T-helper 1 cell treated with Interleukin-12 subunit alpha and Interleukin-12 subunit beta and Interleukin-4 antibody, amounts not matched to agents 30 μg/mL and 1 μg/mL, for 36 hours (primary cell): ENCODE data around the gene STX10.

Experiments used
- H3K27ac Mint-ChIP-seq: one replicate; pipeline ENCODE4 v1.8.0; 2021; ENCODE audit warnings: mild to moderate bottlenecking, mixed read lengths
- H3K27me3 Mint-ChIP-seq: one replicate; pipeline ENCODE4 v1.8.0; 2021; ENCODE audit warnings: low read depth, mixed read lengths
- H3K36me3 Mint-ChIP-seq: one replicate; pipeline ENCODE4 v1.8.0; 2021; ENCODE audit warnings: low read depth, mixed read lengths
- H3K4me1 Mint-ChIP-seq: one replicate; pipeline ENCODE4 v1.8.0; 2021; ENCODE audit warnings: low read depth, mixed read lengths
- H3K4me3 Mint-ChIP-seq: one replicate; pipeline ENCODE4 v1.8.0; 2021; ENCODE audit warnings: mild to moderate bottlenecking, moderate library complexity, mixed read lengths
- H3K9me3 Mint-ChIP-seq: one replicate; pipeline ENCODE4 v1.8.0; 2021; ENCODE audit warnings: mixed read lengths

Gene STX10

GRCh38 chr19:13122275-13122878 lies 27.8 kb downstream of the STX10 start:
- Mint-ChIP-seq H3K27me3 (no peaks in the 10 kb centered on the region), H3K4me3 (no peak overlapping the region), H3K36me3 (peaks cover 1% of the 10 kb centered on the region), H3K9me3 (no peaks in the 10 kb centered on the region), H3K4me1 (peaks cover 27% of the 10 kb centered on the region), H3K27ac (peak overlapping the region; percentile 2)

- no peaks in the 10 kb centered on the region for H3K27me3 Mint-ChIP-seq
- no peak overlapping the region for H3K27ac Mint-ChIP-seq
- H3K4me3 Mint-ChIP-seq, result no peak overlapping the region
- no peaks in the 10 kb centered on the region for H3K9me3 Mint-ChIP-seq
- H3K36me3 Mint-ChIP-seq, result peaks cover 1% of the 10 kb centered on the region
- peaks cover 27% of the 10 kb centered on the region for H3K4me1 Mint-ChIP-seq
These were observed 28.5 kb downstream of the STX10 start for GRCh38 chr19:13121551-13122274.

DNA sequence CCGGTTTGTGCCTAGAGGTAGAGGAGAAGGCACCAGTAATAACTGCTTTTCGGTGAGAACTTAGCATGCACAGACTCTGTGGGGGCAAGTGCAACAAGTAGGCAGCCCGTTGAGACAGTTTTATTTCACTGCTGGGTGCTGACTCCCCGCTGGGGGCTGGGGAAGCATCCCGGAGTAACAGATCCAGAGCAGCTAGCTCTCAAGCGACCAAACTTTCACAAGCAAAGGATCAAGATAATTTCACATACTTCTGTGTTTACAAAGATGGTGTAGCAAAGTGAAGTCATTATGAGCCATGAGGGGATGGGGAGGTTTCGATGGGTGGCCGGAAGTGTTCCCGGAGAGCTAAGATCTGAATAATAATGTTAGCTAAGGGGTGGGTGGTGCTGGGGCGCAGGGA lies 29.4 kb downstream of the STX10 start:
- Mint-ChIP-seq H3K27ac (no peak overlapping the region), H3K4me1 (peaks cover 30% of the 10 kb centered on the region), H3K4me3 (no peak overlapping the region), H3K27me3 (no peaks in the 10 kb centered on the region), H3K9me3 (no peaks in the 10 kb centered on the region), H3K36me3 (peaks cover 1% of the 10 kb centered on the region)

DNA sequence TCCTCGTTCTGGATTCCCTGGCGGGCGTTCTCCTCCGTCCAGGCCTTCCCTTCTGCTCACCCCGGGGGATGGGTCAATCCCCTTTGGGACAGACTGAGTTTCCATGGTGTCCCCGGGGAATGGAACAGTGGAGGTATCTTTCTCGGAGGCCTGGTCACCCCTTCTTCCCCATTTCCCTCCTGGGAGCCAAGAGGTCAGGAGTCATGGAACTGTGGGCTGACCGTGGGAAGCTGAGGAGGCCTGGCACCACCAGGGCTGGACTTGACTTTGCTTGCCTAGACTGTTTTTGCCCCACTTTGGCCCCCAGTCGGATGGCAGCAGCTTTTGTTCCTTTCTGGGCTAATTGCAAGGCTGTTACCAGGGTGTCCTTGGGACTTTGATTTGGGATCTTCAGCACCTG lies 30.1 kb downstream of the STX10 start:
- peaks cover 3% of the 10 kb centered on the region for H3K36me3 Mint-ChIP-seq
- H3K27ac Mint-ChIP-seq, result no peak overlapping the region

GRCh38 chr19:13119627-13120026 lies 30.5 kb downstream of the STX10 start:
- H3K27me3 Mint-ChIP-seq, result no peaks in the 10 kb centered on the region
- H3K27ac Mint-ChIP-seq, result peak overlapping the region; percentile 42
- peaks cover 3% of the 10 kb centered on the region for H3K36me3 Mint-ChIP-seq
- no peaks in the 10 kb centered on the region for H3K9me3 Mint-ChIP-seq
- H3K4me1 Mint-ChIP-seq, result peaks cover 34% of the 10 kb centered on the region
- H3K4me3 Mint-ChIP-seq, result peak overlapping the region; percentile 83

More for the DNA sequence above, 30.1 kb downstream of the STX10 start:
- Mint-ChIP-seq H3K4me1 (peaks cover 34% of the 10 kb centered on the region), H3K27me3 (no peaks in the 10 kb centered on the region), H3K4me3 (peak overlapping the region; percentile 46), H3K9me3 (no peaks in the 10 kb centered on the region)

DNA sequence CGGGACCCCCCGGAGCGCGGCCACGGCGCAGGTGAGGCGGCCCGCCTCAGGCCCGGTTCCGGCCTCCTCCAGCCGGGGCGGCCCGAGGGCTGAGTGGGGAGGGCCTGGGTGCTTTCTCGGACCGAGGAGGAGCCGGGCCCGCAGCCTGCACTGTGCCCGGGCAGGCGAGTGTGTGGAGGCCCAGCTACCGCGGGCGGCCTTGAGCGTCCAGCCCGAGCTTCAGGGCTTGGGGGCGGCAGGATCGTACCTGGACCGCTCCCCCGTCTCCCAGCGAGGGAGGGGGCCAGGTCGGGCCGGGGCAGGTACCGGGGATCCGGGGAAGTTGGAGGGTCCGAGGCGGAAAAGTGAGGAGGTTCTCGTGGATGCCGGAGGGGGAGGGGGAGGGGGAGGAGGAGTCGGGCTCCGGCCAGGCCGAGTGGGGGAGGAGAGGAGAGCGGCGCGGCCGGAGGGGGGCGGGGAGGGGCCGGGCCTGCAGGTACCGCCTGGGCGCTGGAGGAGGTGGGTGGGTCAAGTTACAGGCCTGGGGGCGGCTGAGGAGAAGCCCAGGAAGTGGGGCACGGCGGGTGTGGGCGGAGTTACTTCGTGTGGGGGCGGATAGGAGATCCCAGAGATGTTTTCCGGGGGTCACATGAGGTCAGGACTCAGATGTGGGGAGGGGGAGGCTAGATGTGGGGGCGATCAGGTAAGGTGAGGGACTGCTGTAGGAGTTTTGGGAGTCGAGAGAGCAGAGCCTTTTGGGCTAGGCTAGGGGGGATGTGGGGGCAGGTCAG lies 31.6 kb downstream of the STX10 start:
- Mint-ChIP-seq H3K27ac (peak overlapping the region; percentile 69), H3K4me3 (peak overlapping the region; percentile 83), H3K9me3 (no peaks in the 10 kb centered on the region), H3K27me3 (no peaks in the 10 kb centered on the region), H3K4me1 (peaks cover 34% of the 10 kb centered on the region), H3K36me3 (peaks cover 3% of the 10 kb centered on the region)

DNA sequence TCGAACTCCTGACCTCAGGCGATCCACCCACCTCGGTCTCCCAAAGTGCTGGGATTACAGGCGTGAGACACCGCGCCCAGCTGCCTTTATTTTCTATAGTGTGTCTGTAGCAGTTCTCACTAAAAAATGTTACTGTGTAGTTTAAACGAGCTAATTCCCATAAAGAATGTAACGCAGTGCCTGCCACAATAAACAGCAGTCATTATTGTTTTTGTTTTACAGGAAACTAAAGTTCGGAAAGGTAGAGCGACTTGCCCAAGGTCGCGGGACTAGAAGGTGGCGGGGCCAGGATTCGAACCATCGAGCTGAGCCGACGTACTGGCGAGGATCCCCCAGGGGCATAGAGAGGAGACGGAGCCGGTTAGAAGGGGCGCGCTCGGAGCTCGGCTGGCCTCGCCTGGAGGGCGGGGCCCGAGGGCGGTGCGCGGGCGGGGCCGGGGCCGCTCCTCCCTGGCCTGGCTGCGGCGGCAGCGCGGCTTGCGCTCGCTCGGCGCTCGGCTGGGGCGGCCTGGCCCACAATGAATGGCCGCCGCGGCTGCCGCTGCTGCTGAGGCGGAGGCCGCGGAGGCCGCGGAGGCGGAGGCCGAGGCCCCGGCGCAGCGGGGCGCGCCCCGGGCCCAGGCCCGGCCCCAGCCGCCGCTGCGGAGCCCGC lies 32.3 kb downstream of the STX10 start, which contains the start of gene NACC1:
Gene NACC1 (plus strand): TSS at position 493 of the 652 bp plus-strand sequence. CDS start 16,944 bp downstream, outside the sequence.
- Mint-ChIP-seq H3K36me3 (peaks cover 2% of the 10 kb centered on the region), H3K4me1 (peaks cover 32% of the 10 kb centered on the region), H3K27me3 (no peaks in the 10 kb centered on the region), H3K27ac (peak within 1 kb of the TSS; percentile 96), H3K9me3 (no peaks in the 10 kb centered on the region), H3K4me3 (peak within 1 kb of the TSS; percentile 97)

DNA sequence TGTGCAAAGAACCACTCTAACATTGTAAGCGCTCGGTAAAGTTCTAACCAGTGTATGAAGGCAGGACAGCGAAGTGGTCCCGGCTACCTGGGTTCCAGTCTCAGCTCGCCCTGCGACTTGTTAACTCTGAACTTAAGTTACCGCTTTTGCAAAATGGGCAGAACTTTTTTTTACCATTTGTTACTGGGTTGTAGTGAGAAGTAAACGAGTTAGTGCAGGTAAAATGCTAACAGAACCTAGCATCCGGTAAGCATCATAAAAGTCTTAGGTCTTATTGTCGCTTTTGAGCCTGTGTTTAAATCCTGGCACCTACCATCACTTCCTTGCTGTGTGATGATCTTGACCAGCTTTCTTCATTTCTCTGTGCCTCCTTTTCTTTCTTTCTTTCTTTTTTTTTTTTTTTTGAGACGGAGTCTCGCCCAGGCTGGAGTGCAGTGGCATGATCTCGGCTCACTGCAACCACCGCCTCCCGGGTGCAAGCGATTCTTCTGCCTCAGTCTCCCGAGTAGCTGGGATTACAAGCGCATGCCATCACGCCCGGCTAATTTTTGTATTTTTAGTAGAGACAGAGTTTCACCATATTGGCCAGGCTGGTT lies 32.9 kb downstream of the STX10 start:
- peaks cover 2% of the 10 kb centered on the region for H3K36me3 Mint-ChIP-seq
- H3K27ac Mint-ChIP-seq, result peak overlapping the region; percentile 96
- H3K27me3 Mint-ChIP-seq, result no peaks in the 10 kb centered on the region
- H3K4me3 Mint-ChIP-seq, result peak overlapping the region; percentile 97
- peaks cover 26% of the 10 kb centered on the region for H3K4me1 Mint-ChIP-seq
- no peaks in the 10 kb centered on the region for H3K9me3 Mint-ChIP-seq

DNA sequence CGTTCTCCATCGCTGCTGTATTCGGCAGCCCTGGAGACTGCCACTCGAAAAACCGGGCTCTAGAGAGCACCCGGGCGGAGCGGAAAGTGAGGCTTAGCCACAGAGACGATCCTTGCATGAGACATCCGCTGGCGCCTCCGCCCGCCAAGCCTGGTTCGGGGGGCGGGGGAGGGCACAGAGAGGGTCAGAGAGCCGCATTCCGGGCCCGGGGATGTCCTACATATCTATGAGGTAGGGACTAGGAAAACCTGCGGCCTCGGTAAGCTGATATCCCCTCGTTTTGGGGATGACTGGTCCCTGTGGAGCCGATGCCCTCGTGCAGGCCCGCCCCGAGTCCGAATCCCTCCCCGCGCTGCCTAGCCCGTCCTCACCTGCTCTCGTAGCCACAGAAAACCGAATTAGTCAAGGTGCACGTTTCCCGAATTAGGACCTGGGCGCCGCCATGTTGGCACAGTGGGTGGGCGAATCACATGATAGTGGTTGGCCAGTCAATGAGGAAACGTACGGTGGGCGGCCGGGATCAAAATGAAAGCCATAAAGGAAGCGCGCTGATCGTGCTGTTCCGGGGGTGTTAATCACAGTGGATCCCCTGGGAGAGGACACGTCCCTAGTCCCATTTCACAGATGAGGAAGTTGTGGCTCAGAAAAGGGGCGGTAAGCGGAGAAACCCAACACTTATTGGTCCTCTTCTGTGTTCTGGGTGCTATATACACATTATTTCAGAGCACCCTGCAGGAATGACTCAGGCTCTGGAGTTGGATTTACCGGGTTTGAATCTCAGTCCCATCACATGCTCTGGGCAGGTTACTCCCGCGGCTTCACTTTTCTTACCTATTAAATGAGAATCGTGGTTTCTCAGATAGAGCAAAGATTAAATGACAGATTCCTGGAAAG lies 33.6 kb downstream of the STX10 start, which contains the start of gene TRMT1:
Gene TRMT1 (minus strand): TSS at position 459 of the 894 bp plus-strand sequence. CDS start 341 bp downstream, at position 118.
- H3K4me3 Mint-ChIP-seq, result peak within 1 kb of the TSS; percentile 97
- H3K27ac Mint-ChIP-seq, result peak within 1 kb of the TSS; percentile 96
- no peaks in the 10 kb centered on the region for H3K9me3 Mint-ChIP-seq
- peaks cover 21% of the 10 kb centered on the region for H3K4me1 Mint-ChIP-seq
- H3K27me3 Mint-ChIP-seq, result no peaks in the 10 kb centered on the region
- H3K36me3 Mint-ChIP-seq, result peaks cover 2% of the 10 kb centered on the region

DNA sequence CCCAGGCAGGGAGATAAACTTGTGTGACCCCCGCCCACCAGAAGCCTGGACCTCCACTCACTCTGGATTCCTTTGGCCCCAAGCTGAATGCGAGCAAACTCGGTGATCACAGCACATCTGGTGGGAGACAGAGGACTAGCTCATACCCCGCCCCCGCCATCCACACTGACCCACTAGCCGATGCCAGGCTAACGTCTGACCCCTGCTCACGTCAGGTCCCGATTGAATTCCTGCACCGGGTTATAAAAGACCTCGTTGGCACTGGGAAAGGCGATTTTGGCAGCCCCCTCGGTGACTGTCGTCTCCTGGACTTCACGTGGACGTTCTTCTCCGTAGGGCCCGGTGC lies 34.3 kb downstream of the STX10 start:
- Mint-ChIP-seq H3K36me3 (peaks cover 2% of the 10 kb centered on the region), H3K4me3 (peak overlapping the region; percentile 97), H3K27ac (peak overlapping the region; percentile 96), H3K9me3 (no peaks in the 10 kb centered on the region), H3K27me3 (no peaks in the 10 kb centered on the region), H3K4me1 (peaks cover 19% of the 10 kb centered on the region)

DNA sequence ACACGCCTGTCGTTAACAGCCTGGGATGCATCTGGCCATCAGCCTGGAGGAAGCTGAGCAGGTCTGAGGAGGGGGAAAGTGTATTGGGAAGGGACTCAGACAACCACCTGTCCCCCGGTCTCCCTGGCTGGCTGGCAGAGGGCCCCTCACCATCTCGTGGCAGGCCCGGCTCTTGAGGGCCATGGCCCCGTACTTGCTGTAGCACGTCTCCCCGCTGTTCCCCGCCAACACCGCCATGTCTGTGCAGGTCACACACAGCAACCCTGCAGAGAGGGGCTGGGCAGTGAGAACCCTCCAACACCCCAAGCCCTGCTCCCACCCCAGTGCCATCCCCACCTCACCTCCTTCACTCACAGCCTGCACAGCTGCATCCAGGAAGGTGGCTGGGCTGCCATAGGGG lies 37.6 kb downstream of the STX10 start:
- H3K36me3 Mint-ChIP-seq, result peaks cover 3% of the 10 kb centered on the region
- no peaks in the 10 kb centered on the region for H3K27me3 Mint-ChIP-seq
- H3K4me3 Mint-ChIP-seq, result no peak overlapping the region
- H3K27ac Mint-ChIP-seq, result no peak overlapping the region
- H3K4me1 Mint-ChIP-seq, result peaks cover 7% of the 10 kb centered on the region
- H3K9me3 Mint-ChIP-seq, result no peaks in the 10 kb centered on the region

DNA sequence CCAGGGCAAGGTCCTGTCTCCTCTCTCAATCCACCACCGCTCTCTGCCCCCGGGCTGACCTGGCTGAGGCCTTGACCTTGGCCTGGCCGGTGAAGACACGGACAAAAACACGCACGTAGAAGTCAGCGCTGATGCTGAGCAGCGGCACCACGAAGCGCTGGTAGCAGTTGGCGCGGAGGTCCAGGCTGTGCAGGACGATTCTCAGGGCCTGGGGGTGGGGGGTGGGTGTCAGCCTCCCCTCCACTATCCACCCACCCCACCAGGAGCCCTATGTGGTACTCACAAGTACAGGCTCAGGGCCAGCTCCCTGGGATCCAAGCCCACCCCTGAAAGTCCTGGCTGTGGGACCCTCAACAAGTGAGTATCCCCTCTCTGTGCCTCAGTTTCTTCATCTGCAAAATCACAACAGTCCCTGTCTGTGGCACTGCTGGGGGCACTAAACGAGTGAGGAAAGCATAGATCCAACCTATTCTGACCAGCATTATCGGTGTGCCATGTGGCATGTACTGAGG lies 40.0 kb downstream of the STX10 start:
- peaks cover 4% of the 10 kb centered on the region for H3K36me3 Mint-ChIP-seq
- peaks cover 3% of the 10 kb centered on the region for H3K4me1 Mint-ChIP-seq
- no peaks in the 10 kb centered on the region for H3K27me3 Mint-ChIP-seq
- H3K9me3 Mint-ChIP-seq, result no peaks in the 10 kb centered on the region
- H3K27ac Mint-ChIP-seq, result no peak overlapping the region
- H3K4me3 Mint-ChIP-seq, result no peak overlapping the region
